Measurements from ENCODE around the gene MYO15A.

Gene MYO15A

DNA sequence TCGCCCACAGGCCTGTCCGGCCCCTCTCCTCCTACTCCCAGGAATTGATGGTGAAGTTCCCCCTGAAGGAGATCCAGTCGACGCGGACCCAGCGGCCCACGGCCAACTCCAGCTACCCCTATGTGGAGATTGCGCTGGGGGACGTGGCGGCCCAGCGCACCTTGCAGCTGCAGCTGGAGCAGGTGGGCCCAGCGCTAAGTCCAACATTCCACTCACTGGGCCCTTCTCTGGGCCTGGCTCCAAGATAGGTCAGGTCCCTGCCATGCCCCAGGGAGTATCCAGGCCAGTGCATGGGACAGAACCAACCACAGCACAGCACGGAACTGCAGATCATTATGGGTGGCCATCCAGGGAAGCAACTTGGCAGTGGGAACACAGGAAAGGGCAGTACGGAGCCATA lies 65.2 kb downstream of the MYO15A start:
- TF ChIP-seq ZNF174 (tag by site-specific recombination; IDR thresholded peaks at IDR 0.05) (no peak), ZNF600 (tag by site-specific recombination; IDR thresholded peaks at IDR 0.05) (peak; percentile 56; the same call in 1 of the 2 replicates), KLF10 (tag by site-specific recombination; IDR thresholded peaks at IDR 0.05) (no peak)
- CTCF ChIA-PET = interaction anchor here (0.6 kb wide), 1 partner anchor 150 kb away, joined by 4 read pairs; no protein-coding TSS in a partner anchor
- H3K4me1 ChIP-seq (ENCODE audit: control insufficient read depth, insufficient read depth, low read length) = no peaks in the 10 kb centered on the region
- no peak overlapping the region for H3K27ac ChIP-seq (ENCODE audit: extremely low read depth, low read depth, low read length)
- POLR2A ChIA-PET = no interaction called here
- no peaks in the 10 kb centered on the region for H3K9me3 ChIP-seq (ENCODE audit: control insufficient read depth, insufficient read depth, low read depth, low read length)
- no peaks in the 10 kb centered on the region for H3K36me3 ChIP-seq (ENCODE audit: control insufficient read depth in 2 of 2, insufficient read depth in 1 of 2, low read length in 2 of 2)
- no peak overlapping the region for H3K4me3 ChIP-seq (ENCODE audit: low read depth, low read length)

DNA sequence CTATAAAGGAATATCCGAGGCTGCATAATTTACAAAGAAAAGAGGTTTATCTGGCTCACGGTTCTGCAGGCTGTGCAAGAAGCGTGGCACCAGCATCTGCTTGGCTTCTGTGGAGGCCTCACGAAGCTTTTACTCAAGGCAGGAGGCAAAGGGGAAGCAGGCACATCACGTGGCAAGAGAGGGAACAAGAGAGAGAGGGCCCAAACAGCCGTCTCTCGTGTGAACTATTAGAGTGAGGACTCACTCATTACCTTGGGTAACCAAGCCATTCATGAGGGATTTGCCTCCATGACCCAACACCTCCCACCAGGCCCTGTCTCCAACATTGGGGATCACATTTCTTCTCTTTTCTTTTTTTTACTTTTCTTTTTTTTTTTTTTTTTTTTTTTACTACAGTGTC lies 67.6 kb downstream of the MYO15A start:
- TF ChIP-seq ZBTB1 (tag by site-specific recombination; IDR thresholded peaks at IDR 0.05) (no peak), ZNF362 (tag by site-specific recombination; IDR thresholded peaks at IDR 0.05) (peak; percentile 26; the same call in 1 of the 2 replicates)
- ChIA-PET POLR2A (no interaction called here), CTCF (no interaction called here)
- Histone ChIP-seq H3K27ac (ENCODE audit: extremely low read depth, low read depth, low read length) (no peak overlapping the region), H3K4me1 (ENCODE audit: control insufficient read depth, insufficient read depth, low read length) (no peaks in the 10 kb centered on the region), H3K4me3 (ENCODE audit: low read depth, low read length) (no peak overlapping the region), H3K9me3 (ENCODE audit: control insufficient read depth, insufficient read depth, low read depth, low read length) (no peaks in the 10 kb centered on the region), H3K36me3 (ENCODE audit: control insufficient read depth in 2 of 2, insufficient read depth in 1 of 2, low read length in 2 of 2) (no peaks in the 10 kb centered on the region)

GRCh38 chr17:18177133-18177532 lies 68.6 kb downstream of the MYO15A start:
- CTCF ChIA-PET = interaction anchor here (1.0 kb wide), 1 partner anchor 35 kb away, joined by 3 read pairs; no protein-coding TSS in a partner anchor

More at GRCh38 chr17:18177133-18177532, 68.6 kb downstream of the MYO15A start:
- Histone ChIP-seq H3K4me3 (ENCODE audit: low read depth, low read length) (no peak overlapping the region), H3K4me1 (ENCODE audit: control insufficient read depth, insufficient read depth, low read length) (peaks cover 3% of the 10 kb centered on the region; the same call in 1 of the 2 replicates), H3K36me3 (ENCODE audit: control insufficient read depth in 2 of 2, insufficient read depth in 1 of 2, low read length in 2 of 2) (no peaks in the 10 kb centered on the region), H3K27ac (ENCODE audit: extremely low read depth, low read depth, low read length) (no peak overlapping the region), H3K9me3 (ENCODE audit: control insufficient read depth, insufficient read depth, low read depth, low read length) (no peaks in the 10 kb centered on the region)
- TF ChIP-seq GLIS1 (tag by site-specific recombination; IDR thresholded peaks at IDR 0.05) (no peak), ZNF600 (tag by site-specific recombination; IDR thresholded peaks at IDR 0.05) (no peak), HOXA7 (CRISPR knock-in tag; IDR thresholded peaks at IDR 0.05; ENCODE audit: borderline replicate concordance) (no peak), ZIC2 (tag by site-specific recombination; IDR thresholded peaks at IDR 0.05) (no peak), ZNF660 (tag by site-specific recombination; IDR thresholded peaks at IDR 0.05) (no peak), ZNF362 (tag by site-specific recombination; IDR thresholded peaks at IDR 0.05) (no peak), ZNF548 (tag by site-specific recombination; IDR thresholded peaks at IDR 0.05) (no peak), ZNF544 (tag by site-specific recombination; IDR thresholded peaks at IDR 0.05) (no peak), ZNF221 (tag by site-specific recombination; IDR thresholded peaks at IDR 0.05; ENCODE audit: borderline replicate concordance) (no peak), ZNF488 (tag by site-specific recombination; IDR thresholded peaks at IDR 0.05) (no peak), ZNF707 (tag by site-specific recombination; IDR thresholded peaks at IDR 0.05) (no peak), ZXDB (tag by site-specific recombination; IDR thresholded peaks at IDR 0.05) (no peak), ZNF341 (tag by site-specific recombination; IDR thresholded peaks at IDR 0.05; ENCODE audit: low read depth) (no peak), ZFHX2 (tag by site-specific recombination; conservative IDR thresholded peaks at IDR 0.05) (no peak), ZNF37A (tag by site-specific recombination; IDR thresholded peaks at IDR 0.05) (no peak), FEZF1 (tag by site-specific recombination; IDR thresholded peaks at IDR 0.05) (no peak), ZNF518A (tag by site-specific recombination; conservative IDR thresholded peaks at IDR 0.05; ENCODE audit: low read depth) (no peak), ZNF514 (tag by site-specific recombination; IDR thresholded peaks at IDR 0.05) (no peak), ZNF335 (tag by site-specific recombination; conservative IDR thresholded peaks at IDR 0.05) (no peak)
- TF ChIP-seq, protein P1, sequence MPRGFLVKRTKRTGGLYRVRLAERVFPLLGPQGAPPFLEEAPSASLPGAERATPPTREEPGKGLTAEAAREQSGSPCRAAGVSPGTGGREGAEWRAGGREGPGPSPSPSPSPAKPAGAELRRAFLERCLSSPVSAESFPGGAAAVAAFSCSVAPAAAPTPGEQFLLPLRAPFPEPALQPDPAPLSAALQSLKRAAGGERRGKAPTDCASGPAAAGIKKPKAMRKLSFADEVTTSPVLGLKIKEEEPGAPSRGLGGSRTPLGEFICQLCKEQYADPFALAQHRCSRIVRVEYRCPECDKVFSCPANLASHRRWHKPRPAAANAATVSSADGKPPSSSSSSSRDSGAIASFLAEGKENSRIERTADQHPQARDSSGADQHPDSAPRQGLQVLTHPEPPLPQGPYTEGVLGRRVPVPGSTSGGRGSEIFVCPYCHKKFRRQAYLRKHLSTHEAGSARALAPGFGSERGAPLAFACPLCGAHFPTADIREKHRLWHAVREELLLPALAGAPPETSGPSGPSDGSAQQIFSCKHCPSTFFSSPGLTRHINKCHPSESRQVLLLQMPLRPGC (tag by site-specific recombination; IDR thresholded peaks at IDR 0.05) = no peak
- POLR2A ChIA-PET = interaction anchor here (0.6 kb wide), 1 partner anchor 653 kb away, joined by 3 read pairs; no protein-coding TSS in a partner anchor

Data from HEK293 (cell line).